ENCODE measurements around the gene DNAH5. TPM values are rescaled to one million over a fixed set of nuclear protein-coding genes. Genes with fewer than 3 reads are reported as not detected.

Gene DNAH5
- total RNA-seq, 1 donor from 2014 or later = not detected

GRCh38 chr5:13745508-13745907 lies 199.0 kb downstream of the DNAH5 start:
- Mint-ChIP-seq H3K4me1 (no peaks in the 10 kb centered on the region), H3K36me3 (ENCODE audit: low read depth) (no peaks in the 10 kb centered on the region), H3K4me3 (no peak overlapping the region), H3K9me3 (peaks cover 3% of the 10 kb centered on the region), H3K27me3 (no peaks in the 10 kb centered on the region), H3K27ac (no peak overlapping the region)
- DNase-seq = no peak
- no peak for ATAC-seq (ENCODE audit: low read depth)
- ChIA-PET CTCF (no interaction called here), POLR2A (no interaction called here)
- intact Hi-C loops (cut with micrococcal nuclease) = no loop called here
- TF ChIP-seq, protein P1, sequence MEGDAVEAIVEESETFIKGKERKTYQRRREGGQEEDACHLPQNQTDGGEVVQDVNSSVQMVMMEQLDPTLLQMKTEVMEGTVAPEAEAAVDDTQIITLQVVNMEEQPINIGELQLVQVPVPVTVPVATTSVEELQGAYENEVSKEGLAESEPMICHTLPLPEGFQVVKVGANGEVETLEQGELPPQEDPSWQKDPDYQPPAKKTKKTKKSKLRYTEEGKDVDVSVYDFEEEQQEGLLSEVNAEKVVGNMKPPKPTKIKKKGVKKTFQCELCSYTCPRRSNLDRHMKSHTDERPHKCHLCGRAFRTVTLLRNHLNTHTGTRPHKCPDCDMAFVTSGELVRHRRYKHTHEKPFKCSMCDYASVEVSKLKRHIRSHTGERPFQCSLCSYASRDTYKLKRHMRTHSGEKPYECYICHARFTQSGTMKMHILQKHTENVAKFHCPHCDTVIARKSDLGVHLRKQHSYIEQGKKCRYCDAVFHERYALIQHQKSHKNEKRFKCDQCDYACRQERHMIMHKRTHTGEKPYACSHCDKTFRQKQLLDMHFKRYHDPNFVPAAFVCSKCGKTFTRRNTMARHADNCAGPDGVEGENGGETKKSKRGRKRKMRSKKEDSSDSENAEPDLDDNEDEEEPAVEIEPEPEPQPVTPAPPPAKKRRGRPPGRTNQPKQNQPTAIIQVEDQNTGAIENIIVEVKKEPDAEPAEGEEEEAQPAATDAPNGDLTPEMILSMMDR (IDR thresholded peaks at IDR 0.05) = no peak

GRCh38 chr5:13740471-13740870 lies 204.0 kb downstream of the DNAH5 start:
- H3K4me3 Mint-ChIP-seq = no peak overlapping the region
- POLR2A ChIA-PET = no interaction called here
- no peaks in the 10 kb centered on the region for H3K36me3 Mint-ChIP-seq (ENCODE audit: low read depth)

GRCh38 chr5:13739479-13739878 lies 205.0 kb downstream of the DNAH5 start:
- Mint-ChIP-seq H3K27ac (no peak overlapping the region), H3K36me3 (ENCODE audit: low read depth) (no peaks in the 10 kb centered on the region), H3K27me3 (no peaks in the 10 kb centered on the region), H3K4me3 (no peak overlapping the region), H3K9me3 (peaks cover 10% of the 10 kb centered on the region), H3K4me1 (no peaks in the 10 kb centered on the region)
- intact Hi-C loops (cut with micrococcal nuclease) = no loop called here
- no peak for DNase-seq
- CTCF ChIA-PET = no interaction called here
- TF ChIP-seq, protein P1 (IDR thresholded peaks at IDR 0.05) = no peak
- POLR2A ChIA-PET = no interaction called here
- no peak for ATAC-seq (ENCODE audit: low read depth)

More at GRCh38 chr5:13740471-13740870, 204.0 kb downstream of the DNAH5 start:
- Mint-ChIP-seq H3K4me1 (no peaks in the 10 kb centered on the region), H3K27ac (no peak overlapping the region), H3K9me3 (peaks cover 8% of the 10 kb centered on the region), H3K27me3 (no peaks in the 10 kb centered on the region)
- CTCF ChIA-PET = no interaction called here
- ATAC-seq (ENCODE audit: low read depth) = no peak
- intact Hi-C loops (cut with micrococcal nuclease) = no loop called here
- TF ChIP-seq, protein P1 (IDR thresholded peaks at IDR 0.05) = no peak
- no peak for DNase-seq

DNA sequence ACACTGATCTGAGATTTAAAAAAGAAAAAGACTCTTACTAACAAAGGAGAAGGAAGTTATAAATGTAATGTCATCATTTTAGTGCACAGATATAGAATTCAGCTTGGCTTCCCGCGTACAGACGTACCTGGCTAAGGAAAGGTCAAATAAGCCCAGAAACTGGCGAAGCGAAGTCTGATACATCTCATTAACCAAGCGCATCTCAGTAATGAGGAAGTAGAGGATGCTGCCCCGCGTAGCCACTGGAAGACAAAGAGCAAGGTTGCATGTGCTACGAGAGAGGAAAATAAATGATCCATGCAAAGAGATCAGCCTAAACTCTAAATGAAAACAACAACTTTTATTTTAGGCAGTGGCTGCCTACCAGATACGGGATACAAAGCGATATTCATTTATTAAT lies 208.8 kb downstream of the DNAH5 start:
- Mint-ChIP-seq H3K4me3 (no peak overlapping the region), H3K4me1 (no peaks in the 10 kb centered on the region)
- no peak for ATAC-seq (ENCODE audit: low read depth)

DNA sequence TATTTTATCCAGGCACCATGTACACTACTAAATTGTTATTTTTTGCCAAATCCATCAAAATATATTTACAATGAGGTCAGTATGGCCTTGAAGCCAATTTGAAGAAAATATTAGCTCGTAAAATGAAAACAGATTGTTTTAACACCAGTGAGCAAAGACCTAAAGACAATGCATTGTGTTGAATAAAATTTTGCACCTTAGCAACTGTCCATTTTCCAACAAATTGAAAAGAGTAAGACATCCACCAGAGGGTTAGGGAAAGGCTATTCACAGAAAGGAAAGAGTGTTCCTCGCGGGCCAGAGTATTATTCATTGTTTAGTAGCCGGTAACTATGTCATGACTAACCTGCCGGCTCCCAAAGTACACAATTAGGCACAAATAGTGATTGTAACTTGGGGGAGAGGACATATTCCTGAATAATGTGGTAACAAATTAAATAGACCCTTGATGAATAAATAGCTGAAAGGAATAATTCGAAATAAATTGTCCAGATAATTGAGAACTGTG lies 213.3 kb downstream of the DNAH5 start:
- intact Hi-C loops (cut with micrococcal nuclease) = no loop called here
- no peak overlapping the region for H3K4me3 Mint-ChIP-seq
- ChIA-PET POLR2A (no interaction called here), CTCF (no interaction called here)
- no peaks in the 10 kb centered on the region for H3K36me3 Mint-ChIP-seq (ENCODE audit: low read depth)
- TF ChIP-seq, protein P1 (IDR thresholded peaks at IDR 0.05) = no peak
- no peak for ATAC-seq (ENCODE audit: low read depth)
- H3K27me3 Mint-ChIP-seq = no peaks in the 10 kb centered on the region
- peaks cover 10% of the 10 kb centered on the region for H3K9me3 Mint-ChIP-seq
- no peak for DNase-seq
- no peak overlapping the region for H3K27ac Mint-ChIP-seq
- no peaks in the 10 kb centered on the region for H3K4me1 Mint-ChIP-seq

More for the DNA sequence above, 208.8 kb downstream of the DNAH5 start:
- DNase-seq = no peak
- intact Hi-C loops (cut with micrococcal nuclease) = no loop called here
- ChIA-PET CTCF (no interaction called here), POLR2A (no interaction called here)
- TF ChIP-seq, protein P1 (IDR thresholded peaks at IDR 0.05) = no peak
- H3K27ac Mint-ChIP-seq = no peak overlapping the region
- no peaks in the 10 kb centered on the region for H3K36me3 Mint-ChIP-seq (ENCODE audit: low read depth)
- H3K9me3 Mint-ChIP-seq = peaks cover 15% of the 10 kb centered on the region
- no peaks in the 10 kb centered on the region for H3K27me3 Mint-ChIP-seq

All from activated B cell treated with CpG ODN at 0.5 μM for 24 hours (primary cell).